Measurements from ENCODE around the gene CD6.

The CD6 gene

DNA sequence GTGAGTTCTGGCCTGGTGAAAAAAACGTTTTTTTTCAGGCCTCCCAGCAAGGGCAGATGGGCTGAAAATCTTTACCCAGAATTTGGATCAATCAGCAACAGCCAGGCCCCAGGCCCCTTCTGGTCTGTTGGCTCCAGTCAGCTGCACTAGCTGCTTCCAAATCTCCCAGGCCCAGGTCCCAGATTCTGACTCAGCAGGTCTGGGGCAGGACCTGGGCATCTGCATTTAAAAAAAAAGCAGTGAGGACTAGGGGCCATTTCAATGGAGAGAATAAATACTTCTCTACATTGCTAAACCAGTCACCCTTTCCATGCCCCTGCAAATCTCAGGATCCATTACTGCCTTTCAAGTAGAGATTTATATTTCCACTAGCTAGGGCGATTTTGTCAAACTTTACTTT is 23.8 kb upstream of the CD6 start:
- Histone ChIP-seq H3K4me1 (ENCODE audit: control insufficient read depth, insufficient read depth, low read length) (no peaks in the 10 kb centered on the region), H3K9me3 (ENCODE audit: control insufficient read depth, insufficient read depth, low read depth, low read length) (no peaks in the 10 kb centered on the region), H3K27ac (ENCODE audit: extremely low read depth, low read depth, low read length) (no peak overlapping the region), H3K4me3 (ENCODE audit: low read depth, low read length) (no peak overlapping the region), H3K36me3 (ENCODE audit: control insufficient read depth in 2 of 2, insufficient read depth in 1 of 2, low read length in 2 of 2) (no peaks in the 10 kb centered on the region)
- TF ChIP-seq ZNF626 (tag by site-specific recombination; IDR thresholded peaks at IDR 0.05) (no peak), MEIS1 (CRISPR knock-in tag; IDR thresholded peaks at IDR 0.05; ENCODE audit: borderline replicate concordance) (no peak), ZNF157 (tag by site-specific recombination; IDR thresholded peaks at IDR 0.05) (no peak)
- ChIA-PET CTCF (interaction anchor here (0.6 kb wide), 1 partner anchor 244 kb away, joined by 3 read pairs; no protein-coding TSS in a partner anchor), POLR2A (no interaction called here)

DNA sequence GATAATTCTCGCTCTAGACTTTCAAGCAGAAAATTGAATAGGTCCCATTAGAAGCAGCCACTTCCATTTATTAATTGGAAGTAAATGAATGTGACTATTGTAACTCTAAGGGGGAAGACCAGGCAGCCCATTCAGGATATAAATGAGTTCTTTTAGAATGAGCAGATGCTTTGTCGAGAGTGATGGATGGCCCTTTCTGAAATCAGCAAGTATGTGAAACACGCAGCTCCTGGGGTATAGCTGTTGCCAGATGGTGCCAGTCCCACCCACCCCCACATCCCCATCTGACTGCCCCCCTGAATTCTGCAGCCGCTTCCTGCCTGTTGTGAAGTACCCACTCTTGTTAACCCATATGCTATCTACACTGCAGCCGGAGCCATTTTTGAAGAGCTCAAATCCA is 23.2 kb upstream of the CD6 start:
- CTCF ChIA-PET: no interaction called here
- no peaks in the 10 kb centered on the region for H3K9me3 ChIP-seq (ENCODE audit: control insufficient read depth, insufficient read depth, low read depth, low read length)
- H3K36me3 ChIP-seq (ENCODE audit: control insufficient read depth in 2 of 2, insufficient read depth in 1 of 2, low read length in 2 of 2): no peaks in the 10 kb centered on the region
- TF ChIP-seq KLF7 (tag by site-specific recombination; IDR thresholded peaks at IDR 0.05; ENCODE audit: borderline replicate concordance) (no peak), ZNF394 (tag by site-specific recombination; IDR thresholded peaks at IDR 0.05; ENCODE audit: borderline replicate concordance) (no peak), ZNF391 (tag by site-specific recombination; IDR thresholded peaks at IDR 0.05; ENCODE audit: borderline replicate concordance, low read depth) (no peak), ZNF169 (tag by site-specific recombination; IDR thresholded peaks at IDR 0.05) (no peak), ZNF610 (tag by site-specific recombination; IDR thresholded peaks at IDR 0.05; ENCODE audit: borderline replicate concordance) (no peak), ZBTB17 (tag by site-specific recombination; IDR thresholded peaks at IDR 0.05) (no peak), ZIC2 (tag by site-specific recombination; IDR thresholded peaks at IDR 0.05) (no peak), SP7 (tag by site-specific recombination; IDR thresholded peaks at IDR 0.05) (no peak), ZNF555 (tag by site-specific recombination; conservative IDR thresholded peaks at IDR 0.05) (no peak), ZNF623 (tag by site-specific recombination; IDR thresholded peaks at IDR 0.05) (no peak), KLF16 (tag by site-specific recombination; IDR thresholded peaks at IDR 0.05) (no peak), KLF10 (tag by site-specific recombination; IDR thresholded peaks at IDR 0.05) (no peak)
- TF ChIP-seq, protein P1, sequence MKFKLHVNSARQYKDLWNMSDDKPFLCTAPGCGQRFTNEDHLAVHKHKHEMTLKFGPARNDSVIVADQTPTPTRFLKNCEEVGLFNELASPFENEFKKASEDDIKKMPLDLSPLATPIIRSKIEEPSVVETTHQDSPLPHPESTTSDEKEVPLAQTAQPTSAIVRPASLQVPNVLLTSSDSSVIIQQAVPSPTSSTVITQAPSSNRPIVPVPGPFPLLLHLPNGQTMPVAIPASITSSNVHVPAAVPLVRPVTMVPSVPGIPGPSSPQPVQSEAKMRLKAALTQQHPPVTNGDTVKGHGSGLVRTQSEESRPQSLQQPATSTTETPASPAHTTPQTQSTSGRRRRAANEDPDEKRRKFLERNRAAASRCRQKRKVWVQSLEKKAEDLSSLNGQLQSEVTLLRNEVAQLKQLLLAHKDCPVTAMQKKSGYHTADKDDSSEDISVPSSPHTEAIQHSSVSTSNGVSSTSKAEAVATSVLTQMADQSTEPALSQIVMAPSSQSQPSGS (tag by site-specific recombination; IDR thresholded peaks at IDR 0.05; ENCODE audit: low read depth): no peak
- POLR2A ChIA-PET: interaction anchor here (1.0 kb wide), 1 partner anchor 15 kb away, joined by 3 read pairs; no protein-coding TSS in a partner anchor
- no peak overlapping the region for H3K27ac ChIP-seq (ENCODE audit: extremely low read depth, low read depth, low read length)
- no peak overlapping the region for H3K4me3 ChIP-seq (ENCODE audit: low read depth, low read length)
- no peaks in the 10 kb centered on the region for H3K4me1 ChIP-seq (ENCODE audit: control insufficient read depth, insufficient read depth, low read length)

DNA sequence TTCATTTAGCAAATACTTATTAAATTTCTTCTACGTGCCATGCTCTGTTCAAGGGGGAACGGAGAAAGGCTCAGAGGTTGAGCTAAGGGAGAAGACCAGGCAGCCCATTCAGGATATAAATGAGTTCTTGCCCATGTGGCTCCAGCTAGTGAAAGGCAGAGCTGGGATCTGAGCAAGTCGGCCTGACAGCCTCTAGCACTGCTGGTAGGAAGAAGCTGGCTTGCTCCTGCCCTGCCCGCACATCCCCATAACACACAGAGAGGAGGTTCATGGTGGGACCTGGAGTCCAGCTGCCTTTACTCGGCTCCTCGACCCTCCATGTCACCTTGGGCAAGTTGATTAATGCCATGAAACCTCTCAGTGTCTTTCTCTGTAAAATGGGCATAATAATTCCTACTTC is 21.5 kb upstream of the CD6 start:
- no peaks in the 10 kb centered on the region for H3K9me3 ChIP-seq (ENCODE audit: control insufficient read depth, insufficient read depth, low read depth, low read length)
- no peaks in the 10 kb centered on the region for H3K36me3 ChIP-seq (ENCODE audit: control insufficient read depth in 2 of 2, insufficient read depth in 1 of 2, low read length in 2 of 2)
- H3K4me1 ChIP-seq (ENCODE audit: control insufficient read depth, insufficient read depth, low read length): no peaks in the 10 kb centered on the region
- H3K27ac ChIP-seq (ENCODE audit: extremely low read depth, low read depth, low read length): no peak overlapping the region
- POLR2A ChIA-PET: no interaction called here
- H3K4me3 ChIP-seq (ENCODE audit: low read depth, low read length): no peak overlapping the region
- CTCF ChIA-PET: interaction anchor here (0.6 to 1.0 kb wide), 4 partner anchors 9 to 179 kb away, joined by 3 to 4 read pairs (median 4); no protein-coding TSS in a partner anchor
- TF ChIP-seq, protein P2, sequence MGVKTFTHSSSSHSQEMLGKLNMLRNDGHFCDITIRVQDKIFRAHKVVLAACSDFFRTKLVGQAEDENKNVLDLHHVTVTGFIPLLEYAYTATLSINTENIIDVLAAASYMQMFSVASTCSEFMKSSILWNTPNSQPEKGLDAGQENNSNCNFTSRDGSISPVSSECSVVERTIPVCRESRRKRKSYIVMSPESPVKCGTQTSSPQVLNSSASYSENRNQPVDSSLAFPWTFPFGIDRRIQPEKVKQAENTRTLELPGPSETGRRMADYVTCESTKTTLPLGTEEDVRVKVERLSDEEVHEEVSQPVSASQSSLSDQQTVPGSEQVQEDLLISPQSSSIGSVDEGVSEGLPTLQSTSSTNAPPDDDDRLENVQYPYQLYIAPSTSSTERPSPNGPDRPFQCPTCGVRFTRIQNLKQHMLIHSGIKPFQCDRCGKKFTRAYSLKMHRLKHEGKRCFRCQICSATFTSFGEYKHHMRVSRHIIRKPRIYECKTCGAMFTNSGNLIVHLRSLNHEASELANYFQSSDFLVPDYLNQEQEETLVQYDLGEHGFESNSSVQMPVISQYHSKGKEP (tag by site-specific recombination; IDR thresholded peaks at IDR 0.05): no peak
- no peak for TF ChIP-seq ZNF777 (tag by site-specific recombination; IDR thresholded peaks at IDR 0.05; ENCODE audit: borderline replicate concordance)
- TF ChIP-seq ZNF621 (tag by site-specific recombination; IDR thresholded peaks at IDR 0.05): no peak
- TF ChIP-seq, protein P3, sequence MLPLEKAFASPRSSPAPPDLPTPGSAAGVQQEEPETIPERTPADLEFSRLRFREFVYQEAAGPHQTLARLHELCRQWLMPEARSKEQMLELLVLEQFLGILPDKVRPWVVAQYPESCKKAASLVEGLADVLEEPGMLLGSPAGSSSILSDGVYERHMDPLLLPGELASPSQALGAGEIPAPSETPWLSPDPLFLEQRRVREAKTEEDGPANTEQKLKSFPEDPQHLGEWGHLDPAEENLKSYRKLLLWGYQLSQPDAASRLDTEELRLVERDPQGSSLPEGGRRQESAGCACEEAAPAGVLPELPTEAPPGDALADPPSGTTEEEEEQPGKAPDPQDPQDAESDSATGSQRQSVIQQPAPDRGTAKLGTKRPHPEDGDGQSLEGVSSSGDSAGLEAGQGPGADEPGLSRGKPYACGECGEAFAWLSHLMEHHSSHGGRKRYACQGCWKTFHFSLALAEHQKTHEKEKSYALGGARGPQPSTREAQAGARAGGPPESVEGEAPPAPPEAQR (tag by site-specific recombination; IDR thresholded peaks at IDR 0.05): no peak
- TF ChIP-seq TRIM28 (IDR thresholded peaks at IDR 0.05; ENCODE audit: borderline replicate concordance, low read length): no peak
- TF ChIP-seq ZNF132 (tag by site-specific recombination; IDR thresholded peaks at IDR 0.05; ENCODE audit: borderline replicate concordance): no peak
- TF ChIP-seq, protein P4, sequence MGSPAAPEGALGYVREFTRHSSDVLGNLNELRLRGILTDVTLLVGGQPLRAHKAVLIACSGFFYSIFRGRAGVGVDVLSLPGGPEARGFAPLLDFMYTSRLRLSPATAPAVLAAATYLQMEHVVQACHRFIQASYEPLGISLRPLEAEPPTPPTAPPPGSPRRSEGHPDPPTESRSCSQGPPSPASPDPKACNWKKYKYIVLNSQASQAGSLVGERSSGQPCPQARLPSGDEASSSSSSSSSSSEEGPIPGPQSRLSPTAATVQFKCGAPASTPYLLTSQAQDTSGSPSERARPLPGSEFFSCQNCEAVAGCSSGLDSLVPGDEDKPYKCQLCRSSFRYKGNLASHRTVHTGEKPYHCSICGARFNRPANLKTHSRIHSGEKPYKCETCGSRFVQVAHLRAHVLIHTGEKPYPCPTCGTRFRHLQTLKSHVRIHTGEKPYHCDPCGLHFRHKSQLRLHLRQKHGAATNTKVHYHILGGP (tag by site-specific recombination; IDR thresholded peaks at IDR 0.05): no peak
- no peak for TF ChIP-seq ZNF239 (tag by site-specific recombination; IDR thresholded peaks at IDR 0.05)
- TF ChIP-seq, protein P5, sequence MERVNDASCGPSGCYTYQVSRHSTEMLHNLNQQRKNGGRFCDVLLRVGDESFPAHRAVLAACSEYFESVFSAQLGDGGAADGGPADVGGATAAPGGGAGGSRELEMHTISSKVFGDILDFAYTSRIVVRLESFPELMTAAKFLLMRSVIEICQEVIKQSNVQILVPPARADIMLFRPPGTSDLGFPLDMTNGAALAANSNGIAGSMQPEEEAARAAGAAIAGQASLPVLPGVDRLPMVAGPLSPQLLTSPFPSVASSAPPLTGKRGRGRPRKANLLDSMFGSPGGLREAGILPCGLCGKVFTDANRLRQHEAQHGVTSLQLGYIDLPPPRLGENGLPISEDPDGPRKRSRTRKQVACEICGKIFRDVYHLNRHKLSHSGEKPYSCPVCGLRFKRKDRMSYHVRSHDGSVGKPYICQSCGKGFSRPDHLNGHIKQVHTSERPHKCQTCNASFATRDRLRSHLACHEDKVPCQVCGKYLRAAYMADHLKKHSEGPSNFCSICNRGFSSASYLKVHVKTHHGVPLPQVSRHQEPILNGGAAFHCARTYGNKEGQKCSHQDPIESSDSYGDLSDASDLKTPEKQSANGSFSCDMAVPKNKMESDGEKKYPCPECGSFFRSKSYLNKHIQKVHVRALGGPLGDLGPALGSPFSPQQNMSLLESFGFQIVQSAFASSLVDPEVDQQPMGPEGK (tag by site-specific recombination; IDR thresholded peaks at IDR 0.05): no peak
- TF ChIP-seq ZNF223 (tag by site-specific recombination; IDR thresholded peaks at IDR 0.05): no peak

Measured in HEK293 (cell line).